Upper lobe of right lung (tissue), 1 donor: ENCODE results near the gene AMPD3. TPM values are rescaled to one million over a fixed set of nuclear protein-coding genes. Genes with fewer than 3 reads are reported as not detected.

Experiments used
- ATAC-seq: fragments of 200-7000 bp; cut with Tn5 transposase; one replicate; pipeline ENCODE4 v1.9.1; 2020; ENCODE audit warnings: mild to moderate bottlenecking, moderate library complexity
- DNase-seq: peaks from one replicate; pipeline ENCODE4 v3.0.0-alpha.2; 2020
- H3K27ac ChIP-seq: fragments of 200-600 bp; one replicate; pipeline ENCODE4 v1.8.0; 2022
- H3K27me3 ChIP-seq: fragments of 200-600 bp; one replicate; pipeline ENCODE4 v1.8.0; 2022; ENCODE audit warnings: mild to moderate bottlenecking
- H3K36me3 ChIP-seq: fragments of 200-600 bp; one replicate; pipeline ENCODE4 v1.8.0; 2022
- H3K4me1 ChIP-seq: fragments of 200-600 bp; one replicate; pipeline ENCODE4 v1.8.0; 2022
- H3K4me3 ChIP-seq: fragments of 200-600 bp; one replicate; pipeline ENCODE4 v1.8.0; 2022; ENCODE audit warnings: mild to moderate bottlenecking
- H3K9me3 ChIP-seq: fragments of 200-600 bp; one replicate; pipeline ENCODE4 v1.8.0; 2022
- intact Hi-C: fragments of 100-400 bp; cut with DNase I; formaldehyde crosslinking; loops from one replicate; pipeline ENCODE4 v1.11.0; 2022
- total RNA-seq: library from RNA; stranded (reverse); fragmentation: NEBNext Ultra II Directional; extraction: Animal tissue kit (Norgen Biotek cat#: 25700); gene quantifications from one replicate; pipeline ENCODE4 v1.2.1, GENCODE V29; 2021
- TF ChIP-seq, protein P1 (sequence below): fragments of 200-600 bp; IDR thresholded peaks from one replicate; pipeline ENCODE4 v1.8.0; 2022; ENCODE audit warnings: antibody characterized with exemption
- donor health status: DM: no; HTN: yes; CAD: no; lungs with severe emphysema.

Gene AMPD3
- total RNA-seq, 1 donor from 2014 or later, result 11.6 TPM

DNA sequence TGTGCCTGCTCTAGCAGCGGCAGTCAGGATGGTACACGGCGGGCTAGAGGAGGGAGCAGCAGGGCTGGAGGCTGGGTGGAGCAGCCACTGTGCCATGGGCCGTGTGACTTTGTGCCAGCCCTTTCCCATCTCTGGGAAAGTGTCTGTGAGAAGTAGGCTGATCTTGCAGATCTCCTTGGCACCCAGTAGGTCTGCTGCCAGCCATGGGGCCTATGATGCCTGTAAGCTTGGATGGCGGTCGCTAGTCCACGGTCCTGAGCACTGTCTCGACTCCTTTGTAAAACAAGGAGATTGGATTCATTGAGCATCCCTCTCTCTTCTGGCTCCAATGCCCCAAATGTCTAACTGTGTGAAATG is 22.6 kb downstream of the AMPD3 start:
- Histone ChIP-seq H3K27ac (no peak overlapping the region), H3K4me1 (no peaks in the 10 kb centered on the region), H3K27me3 (no peaks in the 10 kb centered on the region), H3K36me3 (no peaks in the 10 kb centered on the region), H3K4me3 (no peak overlapping the region), H3K9me3 (no peaks in the 10 kb centered on the region)
- no peak for DNase-seq
- intact Hi-C loops, result no loop called here
- ATAC-seq, result no peak
- TF ChIP-seq, protein P1, sequence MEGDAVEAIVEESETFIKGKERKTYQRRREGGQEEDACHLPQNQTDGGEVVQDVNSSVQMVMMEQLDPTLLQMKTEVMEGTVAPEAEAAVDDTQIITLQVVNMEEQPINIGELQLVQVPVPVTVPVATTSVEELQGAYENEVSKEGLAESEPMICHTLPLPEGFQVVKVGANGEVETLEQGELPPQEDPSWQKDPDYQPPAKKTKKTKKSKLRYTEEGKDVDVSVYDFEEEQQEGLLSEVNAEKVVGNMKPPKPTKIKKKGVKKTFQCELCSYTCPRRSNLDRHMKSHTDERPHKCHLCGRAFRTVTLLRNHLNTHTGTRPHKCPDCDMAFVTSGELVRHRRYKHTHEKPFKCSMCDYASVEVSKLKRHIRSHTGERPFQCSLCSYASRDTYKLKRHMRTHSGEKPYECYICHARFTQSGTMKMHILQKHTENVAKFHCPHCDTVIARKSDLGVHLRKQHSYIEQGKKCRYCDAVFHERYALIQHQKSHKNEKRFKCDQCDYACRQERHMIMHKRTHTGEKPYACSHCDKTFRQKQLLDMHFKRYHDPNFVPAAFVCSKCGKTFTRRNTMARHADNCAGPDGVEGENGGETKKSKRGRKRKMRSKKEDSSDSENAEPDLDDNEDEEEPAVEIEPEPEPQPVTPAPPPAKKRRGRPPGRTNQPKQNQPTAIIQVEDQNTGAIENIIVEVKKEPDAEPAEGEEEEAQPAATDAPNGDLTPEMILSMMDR, result no peak

GRCh38 chr11:10478066-10478465 is 23.0 kb downstream of the AMPD3 start:
- no peaks in the 10 kb centered on the region for H3K36me3 ChIP-seq
- H3K27me3 ChIP-seq, result no peaks in the 10 kb centered on the region
- intact Hi-C loops, result no loop called here
- TF ChIP-seq, protein P1, result no peak
- no peak overlapping the region for H3K27ac ChIP-seq
- no peaks in the 10 kb centered on the region for H3K4me1 ChIP-seq
- H3K9me3 ChIP-seq, result no peaks in the 10 kb centered on the region
- H3K4me3 ChIP-seq, result no peak overlapping the region
- no peak for DNase-seq
- no peak for ATAC-seq

GRCh38 chr11:10478574-10479550 is 23.8 kb downstream of the AMPD3 start:
- DNase-seq (no peak), ATAC-seq (no peak)
- Histone ChIP-seq H3K9me3 (no peaks in the 10 kb centered on the region), H3K36me3 (no peaks in the 10 kb centered on the region), H3K4me3 (no peak overlapping the region), H3K27ac (no peak overlapping the region), H3K4me1 (no peaks in the 10 kb centered on the region), H3K27me3 (no peaks in the 10 kb centered on the region)
- intact Hi-C loops, result no loop called here
- TF ChIP-seq, protein P1, result no peak

- DNase-seq, result no peak
- H3K9me3 ChIP-seq, result no peaks in the 10 kb centered on the region
- intact Hi-C loops, result no loop called here
Observed at GRCh38 chr11:10480026-10480425, 25.0 kb downstream of the AMPD3 start.

GRCh38 chr11:10480760-10481159 is 25.7 kb downstream of the AMPD3 start:
- no peak for DNase-seq
- no peaks in the 10 kb centered on the region for H3K27me3 ChIP-seq
- no peak overlapping the region for H3K27ac ChIP-seq
- no peak for ATAC-seq
- TF ChIP-seq, protein P1, result no peak
- no peak overlapping the region for H3K4me3 ChIP-seq
- intact Hi-C loops, result no loop called here
- H3K4me1 ChIP-seq, result no peaks in the 10 kb centered on the region
- H3K36me3 ChIP-seq, result no peaks in the 10 kb centered on the region
- no peaks in the 10 kb centered on the region for H3K9me3 ChIP-seq

More at GRCh38 chr11:10480026-10480425, 25.0 kb downstream of the AMPD3 start:
- no peak for ATAC-seq
- no peak overlapping the region for H3K27ac ChIP-seq
- H3K4me1 ChIP-seq, result no peaks in the 10 kb centered on the region
- H3K27me3 ChIP-seq, result no peaks in the 10 kb centered on the region
- H3K36me3 ChIP-seq, result no peaks in the 10 kb centered on the region
- TF ChIP-seq, protein P1, result no peak
- H3K4me3 ChIP-seq, result no peak overlapping the region
